GM10266 (cell line): ENCODE measurements around the gene UGT1A9.
"Not testable (repeated sequence)": the region's sequence is repeated elsewhere in the genome, so short reads cannot be mapped to it uniquely, and the experiment has no call there.

Experiments
- DNase-seq: peaks from one replicate; pipeline ENCODE4 v3.0.0; 2012; ENCODE audit errors: extremely low spot score
- CTCF ChIP-seq: IDR thresholded peaks from 2 replicates; pipeline ENCODE4 v1.5.1; 2012; ENCODE audit warnings: mild to moderate bottlenecking, low read depth; ENCODE audit not compliant: control insufficient read depth, insufficient read depth; ENCODE audit errors: missing control alignments

The UGT1A9 gene

GRCh38 chr2:233711312-233712008 lies 39.8 kb downstream of the UGT1A9 start:
- peak; percentile 64 for DNase-seq
- TF ChIP-seq CTCF = peak; percentile 95

DNA sequence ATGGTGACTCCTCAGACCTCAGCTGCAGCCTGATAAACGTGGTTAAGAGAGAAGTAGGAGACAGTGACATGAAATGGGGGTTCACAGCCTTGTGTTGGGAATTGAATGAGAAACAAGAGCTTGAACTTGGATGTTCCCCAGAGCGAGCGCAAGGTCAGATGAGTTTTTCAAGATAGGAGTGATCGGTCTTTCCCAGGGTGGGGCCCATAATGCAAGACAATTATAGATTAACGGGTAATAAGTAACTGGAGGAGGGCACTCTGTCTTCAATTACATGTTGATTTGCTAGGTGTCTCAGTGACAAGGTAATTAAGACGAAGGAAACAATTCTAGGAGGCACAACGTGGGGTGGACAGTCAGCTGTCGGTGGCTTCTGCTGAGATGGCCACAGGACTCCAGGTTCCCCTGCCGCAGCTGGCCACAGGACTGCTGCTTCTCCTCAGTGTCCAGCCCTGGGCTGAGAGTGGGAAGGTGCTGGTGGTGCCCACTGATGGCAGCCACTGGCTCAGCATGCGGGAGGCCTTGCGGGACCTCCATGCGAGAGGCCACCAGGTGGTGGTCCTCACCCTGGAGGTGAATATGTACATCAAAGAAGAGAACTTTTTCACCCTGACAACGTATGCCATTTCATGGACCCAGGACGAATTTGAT lies 41.0 kb downstream of the UGT1A9 start, which contains the start of gene UGT1A5:
TSS of gene UGT1A5 (plus strand) at position 297 of the 651 bp plus-strand sequence. CDS start at position 382, 85 bp downstream.
- no peak for DNase-seq
- no peak for TF ChIP-seq CTCF

DNA sequence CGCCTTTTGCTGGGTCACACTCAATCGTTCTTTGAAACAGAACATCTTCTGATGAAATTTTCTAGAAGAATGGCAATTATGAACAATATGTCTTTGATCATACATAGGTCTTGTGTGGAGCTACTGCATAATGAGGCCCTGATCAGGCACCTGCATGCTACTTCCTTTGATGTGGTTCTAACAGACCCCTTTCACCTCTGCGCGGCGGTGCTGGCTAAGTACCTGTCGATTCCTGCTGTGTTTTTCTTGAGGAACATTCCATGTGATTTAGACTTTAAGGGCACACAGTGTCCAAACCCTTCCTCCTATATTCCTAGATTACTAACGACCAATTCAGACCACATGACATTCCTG lies 41.5 kb downstream of the UGT1A9 start:
- no peak for TF ChIP-seq CTCF
- no peak for DNase-seq

- TF ChIP-seq CTCF = no peak
- DNase-seq = no peak
Measured at GRCh38 chr2:233714121-233714520, 42.4 kb downstream of the UGT1A9 start.

DNA sequence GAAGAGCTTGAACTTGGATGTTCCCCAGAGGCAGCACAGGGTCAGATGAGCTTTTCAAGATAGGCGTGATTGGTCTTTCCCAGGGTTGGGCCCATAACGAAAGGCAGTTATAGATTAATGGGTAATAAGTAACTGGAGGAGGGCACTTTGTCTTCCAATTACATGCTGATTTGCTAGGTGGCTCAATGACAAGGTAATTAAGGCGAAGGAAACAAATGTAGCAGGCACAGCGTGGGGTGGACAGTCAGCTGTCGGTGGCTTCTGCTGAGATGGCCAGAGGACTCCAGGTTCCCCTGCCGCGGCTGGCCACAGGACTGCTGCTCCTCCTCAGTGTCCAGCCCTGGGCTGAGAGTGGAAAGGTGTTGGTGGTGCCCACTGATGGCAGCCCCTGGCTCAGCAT lies 46.9 kb downstream of the UGT1A9 start, which contains the start of gene UGT1A4:
TSS of gene UGT1A4 (plus strand) at position 185 of the 400 bp plus-strand sequence. CDS start at position 270, 85 bp downstream.
- no peak for TF ChIP-seq CTCF
- no peak for DNase-seq

GRCh38 chr2:233728723-233729301 lies 57.1 kb downstream of the UGT1A9 start, which contains the start of gene UGT1A3:
Gene UGT1A3, plus strand, starts transcription at chr2:233729042. Its CDS starts 85 bp downstream, at chr2:233729127.
- TF ChIP-seq CTCF = no peak

DNA sequence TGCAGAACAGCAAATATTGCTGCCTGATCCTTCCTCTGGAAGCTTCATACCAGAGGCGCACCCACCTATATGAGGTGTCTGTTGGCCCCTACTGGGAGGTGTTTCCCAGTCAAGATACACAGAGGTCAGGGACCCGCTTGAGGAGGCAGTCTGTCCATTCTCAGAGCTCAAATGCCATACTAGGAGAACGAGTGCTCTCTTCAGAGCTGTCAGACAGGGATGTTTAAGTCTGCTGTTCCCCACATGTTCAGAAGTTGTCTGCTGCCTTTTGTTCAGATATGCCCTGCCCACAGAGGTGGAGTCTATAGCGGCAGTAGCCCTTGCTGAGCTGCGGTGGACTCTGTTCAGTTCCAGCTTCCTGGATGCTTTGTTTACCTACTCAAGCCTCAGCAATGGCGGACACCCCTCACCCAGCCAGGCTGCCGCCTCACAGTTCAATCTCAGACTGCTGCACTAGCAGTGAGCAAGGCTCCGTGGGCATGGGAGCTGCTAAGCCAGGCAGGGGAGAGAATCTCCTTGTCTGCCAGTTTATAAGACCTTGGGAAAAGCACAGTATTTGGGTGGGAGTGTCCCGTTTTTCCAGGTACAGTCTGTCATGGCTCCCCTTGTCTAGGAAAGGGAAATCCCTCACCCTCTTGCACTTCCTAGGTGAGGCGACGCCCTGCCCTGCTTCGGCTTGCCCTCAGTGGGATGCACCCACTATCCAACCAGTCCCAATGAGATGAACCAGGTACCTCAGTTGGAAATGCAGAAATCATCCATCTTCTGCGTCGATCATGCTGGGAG lies 65.4 kb downstream of the UGT1A9 start:
- not testable (repeated sequence) for DNase-seq

More at GRCh38 chr2:233728723-233729301, 57.1 kb downstream of the UGT1A9 start, which contains the start of gene UGT1A3:
- DNase-seq = no peak
